Measurements from ENCODE around the gene ANKH. TPM values are rescaled to one million over a fixed set of nuclear protein-coding genes. Genes with fewer than 3 reads are reported as not detected.

Gene ANKH
- total RNA-seq, 1 experiment from 2014 or later, result 16.9 TPM

DNA sequence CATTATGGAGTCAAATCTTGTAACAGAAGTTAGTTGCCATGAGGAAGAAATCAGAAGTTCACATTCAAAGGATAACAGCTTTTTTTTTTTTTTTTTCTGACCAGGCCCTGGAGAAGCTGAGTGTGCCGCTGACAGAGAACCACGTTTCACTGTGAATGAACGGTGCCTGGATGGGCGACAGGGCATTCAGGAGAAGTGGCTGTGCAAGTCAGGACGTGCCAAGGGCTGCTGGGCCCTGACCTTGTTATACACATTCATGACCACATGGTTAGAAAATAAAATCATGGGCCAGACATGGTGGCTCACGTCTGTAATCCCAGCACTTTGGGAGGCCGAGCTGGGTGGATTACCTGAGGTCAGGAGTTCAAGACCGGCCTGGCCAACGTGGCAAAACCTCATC is 91.6 kb downstream of the ANKH start:
- ATAC-seq (no peak), DNase-seq (ENCODE audit: low spot score) (no peak)
- Mint-ChIP-seq H3K4me3 (no peak overlapping the region), H3K4me1 (peaks cover 13% of the 10 kb centered on the region), H3K9me3 (peaks cover 15% of the 10 kb centered on the region), H3K27ac (no peak overlapping the region), H3K36me3 (peaks cover 13% of the 10 kb centered on the region), H3K27me3 (ENCODE audit: low read depth) (no peaks in the 10 kb centered on the region)
- ChIA-PET POLR2A (no interaction called here), CTCF (no interaction called here)
- TF ChIP-seq TEAD1 (CRISPR knock-in tag; IDR thresholded peaks at IDR 0.05) (no peak), TP53 (CRISPR knock-in tag; IDR thresholded peaks at IDR 0.05) (no peak), ZNF416 (CRISPR knock-in tag; IDR thresholded peaks at IDR 0.05) (no peak), NFATC4 (CRISPR knock-in tag; IDR thresholded peaks at IDR 0.05) (no peak), TCF7 (CRISPR knock-in tag; IDR thresholded peaks at IDR 0.05; ENCODE audit: low read depth) (no peak), ZBTB21 (CRISPR knock-in tag; IDR thresholded peaks at IDR 0.05; ENCODE audit: borderline replicate concordance) (no peak), ZNF396 (CRISPR knock-in tag; IDR thresholded peaks at IDR 0.05; ENCODE audit: borderline replicate concordance) (no peak), RELA (CRISPR knock-in tag; IDR thresholded peaks at IDR 0.05; ENCODE audit: borderline replicate concordance) (no peak), ZNF232 (CRISPR knock-in tag; IDR thresholded peaks at IDR 0.05) (no peak)
- TF ChIP-seq, protein P1, sequence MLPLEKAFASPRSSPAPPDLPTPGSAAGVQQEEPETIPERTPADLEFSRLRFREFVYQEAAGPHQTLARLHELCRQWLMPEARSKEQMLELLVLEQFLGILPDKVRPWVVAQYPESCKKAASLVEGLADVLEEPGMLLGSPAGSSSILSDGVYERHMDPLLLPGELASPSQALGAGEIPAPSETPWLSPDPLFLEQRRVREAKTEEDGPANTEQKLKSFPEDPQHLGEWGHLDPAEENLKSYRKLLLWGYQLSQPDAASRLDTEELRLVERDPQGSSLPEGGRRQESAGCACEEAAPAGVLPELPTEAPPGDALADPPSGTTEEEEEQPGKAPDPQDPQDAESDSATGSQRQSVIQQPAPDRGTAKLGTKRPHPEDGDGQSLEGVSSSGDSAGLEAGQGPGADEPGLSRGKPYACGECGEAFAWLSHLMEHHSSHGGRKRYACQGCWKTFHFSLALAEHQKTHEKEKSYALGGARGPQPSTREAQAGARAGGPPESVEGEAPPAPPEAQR (CRISPR knock-in tag; IDR thresholded peaks at IDR 0.05), result no peak
- TF ChIP-seq, protein P2, sequence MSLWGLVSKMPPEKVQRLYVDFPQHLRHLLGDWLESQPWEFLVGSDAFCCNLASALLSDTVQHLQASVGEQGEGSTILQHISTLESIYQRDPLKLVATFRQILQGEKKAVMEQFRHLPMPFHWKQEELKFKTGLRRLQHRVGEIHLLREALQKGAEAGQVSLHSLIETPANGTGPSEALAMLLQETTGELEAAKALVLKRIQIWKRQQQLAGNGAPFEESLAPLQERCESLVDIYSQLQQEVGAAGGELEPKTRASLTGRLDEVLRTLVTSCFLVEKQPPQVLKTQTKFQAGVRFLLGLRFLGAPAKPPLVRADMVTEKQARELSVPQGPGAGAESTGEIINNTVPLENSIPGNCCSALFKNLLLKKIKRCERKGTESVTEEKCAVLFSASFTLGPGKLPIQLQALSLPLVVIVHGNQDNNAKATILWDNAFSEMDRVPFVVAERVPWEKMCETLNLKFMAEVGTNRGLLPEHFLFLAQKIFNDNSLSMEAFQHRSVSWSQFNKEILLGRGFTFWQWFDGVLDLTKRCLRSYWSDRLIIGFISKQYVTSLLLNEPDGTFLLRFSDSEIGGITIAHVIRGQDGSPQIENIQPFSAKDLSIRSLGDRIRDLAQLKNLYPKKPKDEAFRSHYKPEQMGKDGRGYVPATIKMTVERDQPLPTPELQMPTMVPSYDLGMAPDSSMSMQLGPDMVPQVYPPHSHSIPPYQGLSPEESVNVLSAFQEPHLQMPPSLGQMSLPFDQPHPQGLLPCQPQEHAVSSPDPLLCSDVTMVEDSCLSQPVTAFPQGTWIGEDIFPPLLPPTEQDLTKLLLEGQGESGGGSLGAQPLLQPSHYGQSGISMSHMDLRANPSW (CRISPR knock-in tag; conservative IDR thresholded peaks at IDR 0.05; ENCODE audit: low read depth), result no peak
- TF ChIP-seq, protein P3, sequence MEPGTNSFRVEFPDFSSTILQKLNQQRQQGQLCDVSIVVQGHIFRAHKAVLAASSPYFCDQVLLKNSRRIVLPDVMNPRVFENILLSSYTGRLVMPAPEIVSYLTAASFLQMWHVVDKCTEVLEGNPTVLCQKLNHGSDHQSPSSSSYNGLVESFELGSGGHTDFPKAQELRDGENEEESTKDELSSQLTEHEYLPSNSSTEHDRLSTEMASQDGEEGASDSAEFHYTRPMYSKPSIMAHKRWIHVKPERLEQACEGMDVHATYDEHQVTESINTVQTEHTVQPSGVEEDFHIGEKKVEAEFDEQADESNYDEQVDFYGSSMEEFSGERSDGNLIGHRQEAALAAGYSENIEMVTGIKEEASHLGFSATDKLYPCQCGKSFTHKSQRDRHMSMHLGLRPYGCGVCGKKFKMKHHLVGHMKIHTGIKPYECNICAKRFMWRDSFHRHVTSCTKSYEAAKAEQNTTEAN (CRISPR knock-in tag; IDR thresholded peaks at IDR 0.05), result no peak
- TF ChIP-seq, protein P4, sequence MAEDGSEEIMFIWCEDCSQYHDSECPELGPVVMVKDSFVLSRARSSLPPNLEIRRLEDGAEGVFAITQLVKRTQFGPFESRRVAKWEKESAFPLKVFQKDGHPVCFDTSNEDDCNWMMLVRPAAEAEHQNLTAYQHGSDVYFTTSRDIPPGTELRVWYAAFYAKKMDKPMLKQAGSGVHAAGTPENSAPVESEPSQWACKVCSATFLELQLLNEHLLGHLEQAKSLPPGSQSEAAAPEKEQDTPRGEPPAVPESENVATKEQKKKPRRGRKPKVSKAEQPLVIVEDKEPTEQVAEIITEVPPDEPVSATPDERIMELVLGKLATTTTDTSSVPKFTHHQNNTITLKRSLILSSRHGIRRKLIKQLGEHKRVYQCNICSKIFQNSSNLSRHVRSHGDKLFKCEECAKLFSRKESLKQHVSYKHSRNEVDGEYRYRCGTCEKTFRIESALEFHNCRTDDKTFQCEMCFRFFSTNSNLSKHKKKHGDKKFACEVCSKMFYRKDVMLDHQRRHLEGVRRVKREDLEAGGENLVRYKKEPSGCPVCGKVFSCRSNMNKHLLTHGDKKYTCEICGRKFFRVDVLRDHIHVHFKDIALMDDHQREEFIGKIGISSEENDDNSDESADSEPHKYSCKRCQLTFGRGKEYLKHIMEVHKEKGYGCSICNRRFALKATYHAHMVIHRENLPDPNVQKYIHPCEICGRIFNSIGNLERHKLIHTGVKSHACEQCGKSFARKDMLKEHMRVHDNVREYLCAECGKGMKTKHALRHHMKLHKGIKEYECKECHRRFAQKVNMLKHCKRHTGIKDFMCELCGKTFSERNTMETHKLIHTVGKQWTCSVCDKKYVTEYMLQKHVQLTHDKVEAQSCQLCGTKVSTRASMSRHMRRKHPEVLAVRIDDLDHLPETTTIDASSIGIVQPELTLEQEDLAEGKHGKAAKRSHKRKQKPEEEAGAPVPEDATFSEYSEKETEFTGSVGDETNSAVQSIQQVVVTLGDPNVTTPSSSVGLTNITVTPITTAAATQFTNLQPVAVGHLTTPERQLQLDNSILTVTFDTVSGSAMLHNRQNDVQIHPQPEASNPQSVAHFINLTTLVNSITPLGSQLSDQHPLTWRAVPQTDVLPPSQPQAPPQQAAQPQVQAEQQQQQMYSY (CRISPR knock-in tag; IDR thresholded peaks at IDR 0.05), result no peak
- TF ChIP-seq, protein P5, sequence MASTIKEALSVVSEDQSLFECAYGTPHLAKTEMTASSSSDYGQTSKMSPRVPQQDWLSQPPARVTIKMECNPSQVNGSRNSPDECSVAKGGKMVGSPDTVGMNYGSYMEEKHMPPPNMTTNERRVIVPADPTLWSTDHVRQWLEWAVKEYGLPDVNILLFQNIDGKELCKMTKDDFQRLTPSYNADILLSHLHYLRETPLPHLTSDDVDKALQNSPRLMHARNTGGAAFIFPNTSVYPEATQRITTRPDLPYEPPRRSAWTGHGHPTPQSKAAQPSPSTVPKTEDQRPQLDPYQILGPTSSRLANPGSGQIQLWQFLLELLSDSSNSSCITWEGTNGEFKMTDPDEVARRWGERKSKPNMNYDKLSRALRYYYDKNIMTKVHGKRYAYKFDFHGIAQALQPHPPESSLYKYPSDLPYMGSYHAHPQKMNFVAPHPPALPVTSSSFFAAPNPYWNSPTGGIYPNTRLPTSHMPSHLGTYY (CRISPR knock-in tag; IDR thresholded peaks at IDR 0.05), result no peak
- TF ChIP-seq, protein P6, sequence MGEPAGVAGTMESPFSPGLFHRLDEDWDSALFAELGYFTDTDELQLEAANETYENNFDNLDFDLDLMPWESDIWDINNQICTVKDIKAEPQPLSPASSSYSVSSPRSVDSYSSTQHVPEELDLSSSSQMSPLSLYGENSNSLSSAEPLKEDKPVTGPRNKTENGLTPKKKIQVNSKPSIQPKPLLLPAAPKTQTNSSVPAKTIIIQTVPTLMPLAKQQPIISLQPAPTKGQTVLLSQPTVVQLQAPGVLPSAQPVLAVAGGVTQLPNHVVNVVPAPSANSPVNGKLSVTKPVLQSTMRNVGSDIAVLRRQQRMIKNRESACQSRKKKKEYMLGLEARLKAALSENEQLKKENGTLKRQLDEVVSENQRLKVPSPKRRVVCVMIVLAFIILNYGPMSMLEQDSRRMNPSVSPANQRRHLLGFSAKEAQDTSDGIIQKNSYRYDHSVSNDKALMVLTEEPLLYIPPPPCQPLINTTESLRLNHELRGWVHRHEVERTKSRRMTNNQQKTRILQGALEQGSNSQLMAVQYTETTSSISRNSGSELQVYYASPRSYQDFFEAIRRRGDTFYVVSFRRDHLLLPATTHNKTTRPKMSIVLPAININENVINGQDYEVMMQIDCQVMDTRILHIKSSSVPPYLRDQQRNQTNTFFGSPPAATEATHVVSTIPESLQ (CRISPR knock-in tag; IDR thresholded peaks at IDR 0.05), result no peak
